ENCODE results near the gene SLC2A6.
A peak's percentile ranks its signal among the peaks of the same experiment; 100 is the strongest.

Gene SLC2A6

GRCh38 chr9:133476036-133476931, 2.6 kb downstream of the SLC2A6 start:
- DNase-seq, result peak in 1 of 2 donors; percentile 79

- no peak for DNase-seq
Observed at GRCh38 chr9:133475292-133476012, 3.4 kb downstream of the SLC2A6 start.

GRCh38 chr9:133474853-133475252, 4.0 kb downstream of the SLC2A6 start:
- DNase-seq, result no peak

GRCh38 chr9:133474215-133474614, 4.7 kb downstream of the SLC2A6 start:
- DNase-seq, result peak in 1 of 2 donors; percentile 82

GRCh38 chr9:133473743-133474142, 5.2 kb downstream of the SLC2A6 start:
- DNase-seq, result no peak

GRCh38 chr9:133472753-133473378, 6.0 kb downstream of the SLC2A6 start:
- no peak for DNase-seq

- no peak for DNase-seq
Observed at GRCh38 chr9:133472277-133472645, 6.6 kb downstream of the SLC2A6 start.

GRCh38 chr9:133471551-133472276, 7.2 kb downstream of the SLC2A6 start:
- no peak for DNase-seq

GRCh38 chr9:133470988-133471387, 7.9 kb downstream of the SLC2A6 start:
- DNase-seq, result no peak

GRCh38 chr9:133470427-133470924, 8.4 kb downstream of the SLC2A6 start:
- DNase-seq, result no peak

- DNase-seq, result no peak
Observed at GRCh38 chr9:133468777-133469421, 10.0 kb downstream of the SLC2A6 start.

GRCh38 chr9:133468374-133468773, 10.5 kb downstream of the SLC2A6 start:
- no peak for DNase-seq

GRCh38 chr9:133467101-133467500, 11.8 kb downstream of the SLC2A6 start:
- no peak for DNase-seq

GRCh38 chr9:133465984-133466383, 12.9 kb downstream of the SLC2A6 start:
- DNase-seq, result no peak

GRCh38 chr9:133464638-133465037, 14.3 kb downstream of the SLC2A6 start:
- DNase-seq, result no peak

- no peak for DNase-seq
Observed at GRCh38 chr9:133463864-133464615, 14.9 kb downstream of the SLC2A6 start.

GRCh38 chr9:133463234-133463863, 15.6 kb downstream of the SLC2A6 start:
- no peak for DNase-seq

GRCh38 chr9:133461975-133462374, 16.9 kb downstream of the SLC2A6 start:
- DNase-seq, result no peak

- no peak for DNase-seq
Observed at GRCh38 chr9:133460405-133461175, 18.3 kb downstream of the SLC2A6 start.

All from bone marrow (tissue), 2 donors.